NCI-H748 treated with DMSO at 0.1 percent for 48 hours (cell line): ENCODE data around the gene HMCES.
"Not testable (repeated sequence)": the region's sequence is repeated elsewhere in the genome, so short reads cannot be mapped to it uniquely, and the experiment has no call there.

ENCODE experiments used
- DNase-seq: peaks from one replicate; lab custom pipeline; 2025; lab: John Stamatoyannopoulos, UW

HMCES gene

GRCh38 chr3:129321887-129322286 lies 43.2 kb downstream of the HMCES start:
- no peak for DNase-seq

GRCh38 chr3:129323651-129324294 lies 45.1 kb downstream of the HMCES start:
- DNase-seq = no peak

- no peak for DNase-seq
These were observed 46.2 kb downstream of the HMCES start for GRCh38 chr3:129324855-129325254.

GRCh38 chr3:129325383-129325782 lies 46.7 kb downstream of the HMCES start:
- DNase-seq = no peak

GRCh38 chr3:129326138-129326537 lies 47.5 kb downstream of the HMCES start:
- no peak for DNase-seq

- DNase-seq = no peak
These were observed 47.9 kb downstream of the HMCES start for GRCh38 chr3:129326595-129326994.

- DNase-seq = no peak
These were observed 48.8 kb downstream of the HMCES start for GRCh38 chr3:129327510-129327909.

GRCh38 chr3:129329858-129330257 lies 51.2 kb downstream of the HMCES start:
- DNase-seq = no peak

GRCh38 chr3:129330409-129330808 lies 51.7 kb downstream of the HMCES start:
- no peak for DNase-seq

GRCh38 chr3:129333891-129334290 lies 55.2 kb downstream of the HMCES start:
- no peak for DNase-seq

GRCh38 chr3:129336093-129336706 lies 57.5 kb downstream of the HMCES start:
- no peak for DNase-seq

- DNase-seq = not testable (repeated sequence)
These were observed 59.0 kb downstream of the HMCES start for GRCh38 chr3:129337719-129338118.

GRCh38 chr3:129339186-129339585 lies 60.5 kb downstream of the HMCES start:
- not testable (repeated sequence) for DNase-seq

GRCh38 chr3:129339833-129340232 lies 61.2 kb downstream of the HMCES start:
- not testable (repeated sequence) for DNase-seq

GRCh38 chr3:129341331-129342141 lies 62.9 kb downstream of the HMCES start:
- DNase-seq = no peak

GRCh38 chr3:129343643-129344360 lies 65.1 kb downstream of the HMCES start:
- no peak for DNase-seq

- DNase-seq = no peak
These were observed 66.0 kb downstream of the HMCES start for GRCh38 chr3:129344540-129345220.

GRCh38 chr3:129345281-129345680 lies 66.6 kb downstream of the HMCES start:
- DNase-seq = no peak

- DNase-seq = no peak
These were observed 67.3 kb downstream of the HMCES start for GRCh38 chr3:129345971-129346370.

- no peak for DNase-seq
These were observed 68.2 kb downstream of the HMCES start for GRCh38 chr3:129346695-129347457.

- DNase-seq = no peak
These were observed 68.8 kb downstream of the HMCES start for GRCh38 chr3:129347458-129347845.
